Skeletal muscle tissue (tissue), 4 donors: Measurements from ENCODE around the gene TTC31. TPM values are rescaled to one million over a fixed set of nuclear protein-coding genes. Genes with fewer than 3 reads are reported as not detected.

Source experiments
- H3K27ac ChIP-seq: one replicate; pipeline ENCODE4 v1.7.0; 2013; ENCODE audit warnings: mild to moderate bottlenecking, low read depth, low read length, inconsistent platforms
- H3K27me3 ChIP-seq, 3 donors: one replicate each; pipeline ENCODE4 v1.7.0; 2013; ENCODE audit warnings: low read length in 3 of 3; ENCODE audit not compliant: control insufficient read depth in 3 of 3, insufficient read depth in 3 of 3
- H3K36me3 ChIP-seq, 3 donors: one replicate each; pipeline ENCODE4 v1.7.0; 2013; ENCODE audit warnings: low read length in 3 of 3; ENCODE audit not compliant: control insufficient read depth in 3 of 3, insufficient read depth in 3 of 3
- H3K4me1 ChIP-seq, 3 donors: one replicate each; pipeline ENCODE4 v1.7.0; 2013; ENCODE audit warnings: low read length in 3 of 3, mild to moderate bottlenecking in 3 of 3; ENCODE audit not compliant: control insufficient read depth in 3 of 3, insufficient read depth in 3 of 3
- H3K4me3 ChIP-seq, 3 donors: one replicate each; pipeline ENCODE4 v1.7.0; 2013; ENCODE audit warnings: low read length in 3 of 3
- H3K9ac ChIP-seq, 3 donors: one replicate each; pipeline ENCODE4 v1.7.0; 2013; ENCODE audit warnings: low read length in 3 of 3, mild to moderate bottlenecking in 3 of 3, moderate library complexity in 2 of 3, low read depth in 1 of 3
- H3K9me3 ChIP-seq, 3 donors: one replicate each; pipeline ENCODE4 v1.7.0; 2013; ENCODE audit warnings: low read length in 3 of 3; ENCODE audit not compliant: control insufficient read depth in 3 of 3
- total RNA-seq: library from RNA; depleted of rRNA; stranded (reverse); fragments of >200 nt; gene quantifications from one replicate; pipeline ENCODE4 v1.2.3, GENCODE V29; 2014
- donor health status: Osteomylitis.

Gene TTC31
- total RNA-seq, 1 donor from 2014 or later = 4.2 TPM

GRCh38 chr2:74526649-74527230 is 43.9 kb downstream of the TTC31 start:
- peaks cover 0 to 3% (median 0%) of the 10 kb centered on the region in 3 donors for H3K27me3 ChIP-seq
- peaks cover 25 to 31% (median 29%) of the 10 kb centered on the region in 3 donors for H3K4me1 ChIP-seq
- peaks cover 30 to 45% (median 36%) of the 10 kb centered on the region in 3 donors for H3K36me3 ChIP-seq
- no peak overlapping the region for H3K4me3 ChIP-seq
- H3K9ac ChIP-seq = no peak overlapping the region
- no peak overlapping the region for H3K27ac ChIP-seq
- H3K9me3 ChIP-seq = no peaks in the 10 kb centered on the region

GRCh38 chr2:74527741-74528140 is 44.9 kb downstream of the TTC31 start:
- peak overlapping the region in 1 of 3 donors; percentile 93 for H3K4me3 ChIP-seq
- no peaks in the 10 kb centered on the region for H3K27me3 ChIP-seq
- no peaks in the 10 kb centered on the region for H3K9me3 ChIP-seq
- no peak overlapping the region for H3K27ac ChIP-seq
- H3K4me1 ChIP-seq = peaks cover 25 to 31% (median 29%) of the 10 kb centered on the region in 3 donors
- peaks cover 39 to 52% (median 40%) of the 10 kb centered on the region in 3 donors for H3K36me3 ChIP-seq
- H3K9ac ChIP-seq = no peak overlapping the region

GRCh38 chr2:74528600-74529356 is 45.9 kb downstream of the TTC31 start:
- H3K36me3 ChIP-seq = peaks cover 48 to 61% (median 50%) of the 10 kb centered on the region in 3 donors
- no peaks in the 10 kb centered on the region for H3K9me3 ChIP-seq
- H3K27me3 ChIP-seq = no peaks in the 10 kb centered on the region
- H3K9ac ChIP-seq = peak overlapping the region; percentile 89 to 100 (median 100)
- peak overlapping the region; percentile 93 to 99 (median 99) for H3K4me3 ChIP-seq
- H3K4me1 ChIP-seq = peaks cover 25 to 31% (median 29%) of the 10 kb centered on the region in 3 donors
- peak overlapping the region; percentile 82 for H3K27ac ChIP-seq

GRCh38 chr2:74529357-74530238 is 46.7 kb downstream of the TTC31 start, which contains the start of the genes AUP1 and HTRA2:
TSS of gene AUP1 (minus strand) at chr2:74529706. CDS start at chr2:74529629, 77 bp downstream.
TSS of gene HTRA2 (plus strand) at chr2:74529933. CDS start at chr2:74530007, 74 bp downstream.
- no peaks in the 10 kb centered on the region for H3K9me3 ChIP-seq
- peaks cover 25 to 31% (median 29%) of the 10 kb centered on the region in 3 donors for H3K4me1 ChIP-seq
- H3K27me3 ChIP-seq = no peaks in the 10 kb centered on the region
- H3K36me3 ChIP-seq = peaks cover 50 to 64% (median 52%) of the 10 kb centered on the region in 3 donors
- H3K9ac ChIP-seq = peak within 1 kb of the TSS; percentile 89 to 100 (median 100)
- H3K4me3 ChIP-seq = peak within 1 kb of the TSS; percentile 93 to 99 (median 99)
- peak within 1 kb of the TSS; percentile 82 for H3K27ac ChIP-seq

- Histone ChIP-seq H3K27me3 (no peaks in the 10 kb centered on the region), H3K9me3 (no peaks in the 10 kb centered on the region), H3K4me3 (peak overlapping the region; percentile 83 to 93 (median 88)), H3K36me3 (peaks cover 49 to 63% (median 52%) of the 10 kb centered on the region in 3 donors), H3K4me1 (peaks cover 25 to 31% (median 29%) of the 10 kb centered on the region in 3 donors), H3K9ac (peak overlapping the region; percentile 78 to 88 (median 82)), H3K27ac (peak overlapping the region; percentile 82)
Observed at GRCh38 chr2:74530239-74531187, 47.6 kb downstream of the TTC31 start.

- Histone ChIP-seq H3K4me3 (no peak overlapping the region), H3K4me1 (peaks cover 25 to 31% (median 29%) of the 10 kb centered on the region in 3 donors), H3K9me3 (no peaks in the 10 kb centered on the region), H3K36me3 (peaks cover 39 to 51% (median 43%) of the 10 kb centered on the region in 3 donors), H3K9ac (no peak overlapping the region), H3K27me3 (peaks cover 0 to under 1% (median 0%) of the 10 kb centered on the region in 3 donors), H3K27ac (no peak overlapping the region)
Observed at GRCh38 chr2:74531666-74532065, 48.8 kb downstream of the TTC31 start.

- Histone ChIP-seq H3K36me3 (peaks cover 33 to 46% (median 37%) of the 10 kb centered on the region in 3 donors), H3K27ac (no peak overlapping the region), H3K27me3 (peaks cover 0 to 3% (median 0%) of the 10 kb centered on the region in 3 donors), H3K4me3 (no peak overlapping the region), H3K9me3 (no peaks in the 10 kb centered on the region), H3K4me1 (peaks cover 25 to 31% (median 29%) of the 10 kb centered on the region in 3 donors), H3K9ac (no peak overlapping the region)
Observed at GRCh38 chr2:74532222-74532621, 49.3 kb downstream of the TTC31 start.

GRCh38 chr2:74533464-74533863 is 50.6 kb downstream of the TTC31 start:
- Histone ChIP-seq H3K4me1 (peaks cover 20 to 22% (median 20%) of the 10 kb centered on the region in 3 donors), H3K27ac (no peak overlapping the region), H3K36me3 (peaks cover 22 to 34% (median 25%) of the 10 kb centered on the region in 3 donors), H3K27me3 (peaks cover 0 to 4% (median 1%) of the 10 kb centered on the region in 3 donors), H3K4me3 (no peak overlapping the region), H3K9me3 (no peaks in the 10 kb centered on the region), H3K9ac (no peak overlapping the region)
